ENCODE results near the gene NOTUM. TPM values are rescaled to one million over a fixed set of nuclear protein-coding genes. Genes with fewer than 3 reads are reported as not detected.
A peak's percentile ranks its signal among the peaks of the same experiment; 100 is the strongest.

Gene NOTUM
- total and polyA plus RNA-seq, 2 experiments from 2014 or later, result 0.29 to 1.6 TPM

GRCh38 chr17:81927653-81928543 is 33.1 kb downstream of the NOTUM start, which contains the start of gene MAFG:
Gene MAFG, minus strand, starts transcription at chr17:81927735. Its CDS starts 4,550 bp downstream, at chr17:81923185.
- Histone ChIP-seq H3K79me2 (replicated peaks; ENCODE audit: insufficient read depth) (peaks cover 40% of the 10 kb centered on the region), H3K4me3 (peak within 1 kb of the TSS; percentile 85), H3F3A (replicated peaks; ENCODE audit: low read depth) (peaks cover 29% of the 10 kb centered on the region), H3K27me3 (ENCODE audit: insufficient read depth) (peaks cover 10% of the 10 kb centered on the region; the same call in 1 of the 2 replicates), H3K27ac (ENCODE audit: low read depth) (peak within 1 kb of the TSS; percentile 92; the same call in 1 of the 2 replicates), H3K4me1 (ENCODE audit: insufficient read depth) (peaks cover 26% of the 10 kb centered on the region; the same call in 1 of the 2 replicates), H3K9me2 (ENCODE audit: insufficient read depth) (no peaks in the 10 kb centered on the region), H3K36me3 (ENCODE audit: insufficient read depth) (no peaks in the 10 kb centered on the region), H2AFZ (peak within 1 kb of the TSS; percentile 86), H3K4me2 (peak within 1 kb of the TSS; percentile 96), H4K20me1 (replicated peaks; ENCODE audit: insufficient read depth) (peaks cover 4% of the 10 kb centered on the region)
- DNase-seq (ENCODE audit: low spot score) (peak; percentile 97), ATAC-seq (peak; percentile 31)
- Mint-ChIP-seq H3K4me3 (peak within 1 kb of the TSS; percentile 85), H3K9me3 (no peaks in the 10 kb centered on the region), H3K36me3 (ENCODE audit: low read depth) (peaks cover 8% of the 10 kb centered on the region), H3K27me3 (ENCODE audit: insufficient read depth, low read depth, poor library complexity) (peaks cover 26% of the 10 kb centered on the region), H3K27ac (peak within 1 kb of the TSS; percentile 88), H3K4me1 (peaks cover 31% of the 10 kb centered on the region)
- TF ChIP-seq ETS1 (IDR thresholded peaks at IDR 0.05) (no peak), REST (IDR thresholded peaks at IDR 0.05; ENCODE audit: unreplicated experiment) (no peak), CREB1 (CRISPR knock-in tag; IDR thresholded peaks at IDR 0.05; ENCODE audit: low read depth) (peak; percentile 81), JUNB (IDR thresholded peaks at IDR 0.05; ENCODE audit: unreplicated experiment) (no peak), ZNF462 (CRISPR knock-in tag; IDR thresholded peaks at IDR 0.05) (no peak), ZNF114 (CRISPR knock-in tag; IDR thresholded peaks at IDR 0.05) (no peak), EZH2phosphoT487 (IDR thresholded peaks at IDR 0.05; ENCODE audit: unreplicated experiment) (no peak), POLR2AphosphoS5 (IDR thresholded peaks at IDR 0.05; ENCODE audit: low read depth) (peak; percentile 64), NANOG (IDR thresholded peaks at IDR 0.05; ENCODE audit: borderline replicate concordance) (no peak), EZH2 (IDR thresholded peaks at IDR 0.05; ENCODE audit: low read depth, unreplicated experiment) (no peak), ZNF331 (CRISPR knock-in tag; IDR thresholded peaks at IDR 0.05; ENCODE audit: low read depth) (no peak), STAT1 (IDR thresholded peaks at IDR 0.05; ENCODE audit: unreplicated experiment) (no peak), CTCF (conservative IDR thresholded peaks at IDR 0.05; ENCODE audit: low read depth in 2 of 2) (peak; percentile 38 to 62)

Measured in GM23338 (cell line).